ENCODE measurements around the gene CHRNA10. TPM values are rescaled to one million over a fixed set of nuclear protein-coding genes. Genes with fewer than 3 reads are reported as not detected.

Gene CHRNA10
- total and polyA plus RNA-seq, 2 of the 13 experiments (the other 11 are each of a cell fraction or from before 2014, with no cell fraction given): 0.53 to 0.71 TPM

GRCh38 chr11:3642071-3642951, 28.9 kb downstream of the CHRNA10 start (continued):
- TF ChIP-seq SOX13 (IDR thresholded peaks at IDR 0.05): no peak
- no peak for TF ChIP-seq SOX13 (CRISPR knock-in tag; conservative IDR thresholded peaks at IDR 0.05 in 1 of 2, IDR thresholded peaks at IDR 0.05 in 1 of 2)
- TF ChIP-seq ZNF597 (CRISPR knock-in tag; IDR thresholded peaks at IDR 0.05): no peak
- TF ChIP-seq ATF7 (IDR thresholded peaks at IDR 0.05): no peak
- TF ChIP-seq ATF7 (CRISPR knock-in tag; IDR thresholded peaks at IDR 0.05): no peak
- TF ChIP-seq TFAP4 (IDR thresholded peaks at IDR 0.05; ENCODE audit: borderline replicate concordance, low read depth): no peak
- no peak for TF ChIP-seq CSRNP2 (CRISPR knock-in tag; conservative IDR thresholded peaks at IDR 0.05; ENCODE audit: low read depth)
- TF ChIP-seq SIX4 (CRISPR knock-in tag; IDR thresholded peaks at IDR 0.05): peak; percentile 97
- TF ChIP-seq KMT2A (CRISPR knock-in tag; IDR thresholded peaks at IDR 0.05): no peak
- TF ChIP-seq SRSF1 (optimal IDR thresholded peaks at IDR 0.05; ENCODE audit: low read depth, low read length): no peak
- no peak for TF ChIP-seq E2F5 (CRISPR knock-in tag; conservative IDR thresholded peaks at IDR 0.05)
- no peak for TF ChIP-seq ZKSCAN8 (CRISPR knock-in tag; IDR thresholded peaks at IDR 0.05; ENCODE audit: borderline replicate concordance)
- no peak for TF ChIP-seq IRF1 (CRISPR knock-in tag; IDR thresholded peaks at IDR 0.05; ENCODE audit: low read depth)
- peak; percentile 26; the same call in 1 of the 2 replicates for TF ChIP-seq ZNF367 (CRISPR knock-in tag; IDR thresholded peaks at IDR 0.05; ENCODE audit: borderline replicate concordance)
- no peak for TF ChIP-seq ZNF841 (CRISPR knock-in tag; IDR thresholded peaks at IDR 0.05; ENCODE audit: borderline replicate concordance)
- no peak for TF ChIP-seq HOXA9 (CRISPR knock-in tag; IDR thresholded peaks at IDR 0.05; ENCODE audit: borderline replicate concordance)
- no peak; the same call in 1 of the 2 replicates for TF ChIP-seq SOX5 (CRISPR knock-in tag; IDR thresholded peaks at IDR 0.05; ENCODE audit: borderline replicate concordance)
- no peak for TF ChIP-seq ETV5 (CRISPR knock-in tag; IDR thresholded peaks at IDR 0.05; ENCODE audit: borderline replicate concordance)
- TF ChIP-seq ZNF292 (CRISPR knock-in tag; IDR thresholded peaks at IDR 0.05; ENCODE audit: borderline replicate concordance, low read depth): 0 out of 2 replicates have a peak, but pooled peaks have one; percentile 24
- TF ChIP-seq FOXP4 (CRISPR knock-in tag; IDR thresholded peaks at IDR 0.05): peak; percentile 49
